Activated CD8-positive, alpha-beta T cell treated with anti-CD3 and anti-CD28 coated beads for 36 hours (primary cell): ENCODE results near the gene ISM1. TPM values are rescaled to one million over a fixed set of nuclear protein-coding genes. Genes with fewer than 3 reads are reported as not detected.

Experiments used
- ATAC-seq: fragments of 200-7000 bp; cut with Tn5 transposase; one replicate; pipeline ENCODE4 v1.10.0; 2021; ENCODE audit warnings: mild to moderate bottlenecking, moderate library complexity
- CTCF ChIA-PET: fragments of 350-600 bp; sonication (Branson Sonifier 250); formaldehyde crosslinking; loops from one replicate; lab custom pipeline; 2021; ENCODE audit warnings: antibody characterized with exemption; lab: Charles Lee
- POLR2A ChIA-PET: fragments of 350-600 bp; sonication (Branson Sonifier 250); formaldehyde crosslinking; loops from one replicate; lab custom pipeline; 2021; ENCODE audit warnings: antibody characterized with exemption; lab: Charles Lee
- DNase-seq: peaks from one replicate; pipeline ENCODE4 v3.0.0-alpha.2; 2020
- H3K27ac Mint-ChIP-seq: one replicate; pipeline ENCODE4 v1.8.0; 2021; ENCODE audit warnings: mild to moderate bottlenecking, mixed read lengths
- H3K27me3 Mint-ChIP-seq: one replicate; pipeline ENCODE4 v1.8.0; 2021; ENCODE audit warnings: mixed read lengths
- H3K36me3 Mint-ChIP-seq: one replicate; pipeline ENCODE4 v1.8.0; 2021; ENCODE audit warnings: low read depth, mixed read lengths
- H3K4me1 Mint-ChIP-seq: one replicate; pipeline ENCODE4 v1.8.0; 2021; ENCODE audit warnings: low read depth, mixed read lengths
- H3K4me3 Mint-ChIP-seq: one replicate; pipeline ENCODE4 v1.8.0; 2021; ENCODE audit warnings: mild to moderate bottlenecking, moderate library complexity, mixed read lengths
- H3K9me3 Mint-ChIP-seq: one replicate; pipeline ENCODE4 v1.8.0; 2021; ENCODE audit warnings: mixed read lengths
- CTCF ChIP-seq: fragments of 200-600 bp; IDR thresholded peaks from one replicate; pipeline ENCODE4 v1.8.0; 2022; ENCODE audit warnings: antibody characterized with exemption, mild to moderate bottlenecking
- intact Hi-C: fragments of 100-400 bp; cut with micrococcal nuclease; formaldehyde crosslinking; loops from one replicate; pipeline ENCODE4 v1.10.0; 2022
- total RNA-seq, 2 experiments: library from RNA; stranded (reverse); gene quantifications; one replicate each; pipeline ENCODE4 v1.2.3, GENCODE V29; 2021

The ISM1 gene
- 1 to 10 TPM in 1 of 2 experiments, under 1 TPM in 1; 0.77 to 1.4 TPM for total RNA-seq

GRCh38 chr20:13220904-13221297, at the start of gene ISM1:
Gene ISM1 (plus strand): TSS chr20:13221274. CDS start chr20:13221777, 503 bp downstream.
- DNase-seq (peak; percentile 50), ATAC-seq (peak; percentile 48)
- Mint-ChIP-seq H3K27ac (peak within 1 kb of the TSS; percentile 64), H3K9me3 (no peaks in the 10 kb centered on the region), H3K36me3 (no peaks in the 10 kb centered on the region), H3K27me3 (peaks cover 50% of the 10 kb centered on the region), H3K4me3 (peak within 1 kb of the TSS; percentile 77), H3K4me1 (peaks cover 16% of the 10 kb centered on the region)
- no peak for TF ChIP-seq CTCF
- intact Hi-C loops = loop anchor here (10.0 kb wide), 1 partner anchor 84 kb away; no protein-coding TSS in a partner anchor
- POLR2A ChIA-PET = interaction anchor here (1.2 to 1.5 kb wide), 2 partner anchors 9 to 40 kb away, joined by 4 to 5 read pairs; no protein-coding TSS in a partner anchor
- CTCF ChIA-PET = interaction anchor here (1.0 to 2.3 kb wide), 3 partner anchors 20 to 40 kb away, joined by 3 to 10 read pairs (median 4); no protein-coding TSS in a partner anchor

- TF ChIP-seq CTCF = no peak
- intact Hi-C loops = no loop called here
- Mint-ChIP-seq H3K9me3 (no peaks in the 10 kb centered on the region), H3K4me1 (no peaks in the 10 kb centered on the region), H3K4me3 (no peak overlapping the region), H3K27ac (no peak overlapping the region), H3K27me3 (peaks cover 6% of the 10 kb centered on the region), H3K36me3 (no peaks in the 10 kb centered on the region)
- CTCF ChIA-PET = no interaction called here
- DNase-seq (no peak), ATAC-seq (no peak)
- POLR2A ChIA-PET = no interaction called here
Observed at GRCh38 chr20:13173201-13173600, 47.9 kb upstream of the ISM1 start.

GRCh38 chr20:13174402-13174801, 46.7 kb upstream of the ISM1 start:
- ChIA-PET POLR2A (no interaction called here), CTCF (interaction anchor here (1.3 kb wide), 1 partner anchor 9 kb away, joined by 3 read pairs; no protein-coding TSS in a partner anchor)
- Mint-ChIP-seq H3K27me3 (peaks cover 6% of the 10 kb centered on the region), H3K36me3 (no peaks in the 10 kb centered on the region), H3K27ac (no peak overlapping the region), H3K4me3 (no peak overlapping the region), H3K9me3 (no peaks in the 10 kb centered on the region), H3K4me1 (no peaks in the 10 kb centered on the region)
- intact Hi-C loops = no loop called here
- ATAC-seq (no peak), DNase-seq (no peak)
- TF ChIP-seq CTCF = no peak

- ATAC-seq (peak; percentile 51), DNase-seq (no peak)
- no peak overlapping the region for H3K4me3 Mint-ChIP-seq
- H3K27me3 Mint-ChIP-seq = peaks cover 3% of the 10 kb centered on the region
- H3K9me3 Mint-ChIP-seq = no peaks in the 10 kb centered on the region
- TF ChIP-seq CTCF = no peak
- ChIA-PET CTCF (no interaction called here), POLR2A (interaction anchor here (1.4 kb wide), 1 partner anchor 9 kb away, joined by 4 read pairs; no protein-coding TSS in a partner anchor)
- intact Hi-C loops = no loop called here
- H3K36me3 Mint-ChIP-seq = no peaks in the 10 kb centered on the region
- H3K27ac Mint-ChIP-seq = no peak overlapping the region
- peaks cover 5% of the 10 kb centered on the region for H3K4me1 Mint-ChIP-seq
Observed at GRCh38 chr20:13180986-13181889, 39.8 kb upstream of the ISM1 start.

GRCh38 chr20:13183005-13183404, 38.1 kb upstream of the ISM1 start:
- H3K36me3 Mint-ChIP-seq = peaks cover 3% of the 10 kb centered on the region
- intact Hi-C loops = no loop called here
- ChIA-PET POLR2A (no interaction called here), CTCF (interaction anchor here (1.2 kb wide), 1 partner anchor 9 kb away, joined by 3 read pairs; no protein-coding TSS in a partner anchor)
- TF ChIP-seq CTCF = no peak
- peaks cover 5% of the 10 kb centered on the region for H3K4me1 Mint-ChIP-seq
- DNase-seq (peak; percentile 36), ATAC-seq (peak; percentile 75)
- H3K27me3 Mint-ChIP-seq = peaks cover 3% of the 10 kb centered on the region
- peaks cover 10% of the 10 kb centered on the region for H3K9me3 Mint-ChIP-seq
- H3K4me3 Mint-ChIP-seq = no peak overlapping the region
- H3K27ac Mint-ChIP-seq = no peak overlapping the region
